GM18868 (cell line): ENCODE data around the gene PEBP1.

Experiments
- ATAC-seq: cut with Tn5 transposase; IDR thresholded peaks from one replicate; pipeline ENCODE4 v1.9.1; 2021; ENCODE audit warnings: mild to moderate bottlenecking, moderate library complexity; ENCODE audit not compliant: unreplicated experiment

The PEBP1 gene

DNA sequence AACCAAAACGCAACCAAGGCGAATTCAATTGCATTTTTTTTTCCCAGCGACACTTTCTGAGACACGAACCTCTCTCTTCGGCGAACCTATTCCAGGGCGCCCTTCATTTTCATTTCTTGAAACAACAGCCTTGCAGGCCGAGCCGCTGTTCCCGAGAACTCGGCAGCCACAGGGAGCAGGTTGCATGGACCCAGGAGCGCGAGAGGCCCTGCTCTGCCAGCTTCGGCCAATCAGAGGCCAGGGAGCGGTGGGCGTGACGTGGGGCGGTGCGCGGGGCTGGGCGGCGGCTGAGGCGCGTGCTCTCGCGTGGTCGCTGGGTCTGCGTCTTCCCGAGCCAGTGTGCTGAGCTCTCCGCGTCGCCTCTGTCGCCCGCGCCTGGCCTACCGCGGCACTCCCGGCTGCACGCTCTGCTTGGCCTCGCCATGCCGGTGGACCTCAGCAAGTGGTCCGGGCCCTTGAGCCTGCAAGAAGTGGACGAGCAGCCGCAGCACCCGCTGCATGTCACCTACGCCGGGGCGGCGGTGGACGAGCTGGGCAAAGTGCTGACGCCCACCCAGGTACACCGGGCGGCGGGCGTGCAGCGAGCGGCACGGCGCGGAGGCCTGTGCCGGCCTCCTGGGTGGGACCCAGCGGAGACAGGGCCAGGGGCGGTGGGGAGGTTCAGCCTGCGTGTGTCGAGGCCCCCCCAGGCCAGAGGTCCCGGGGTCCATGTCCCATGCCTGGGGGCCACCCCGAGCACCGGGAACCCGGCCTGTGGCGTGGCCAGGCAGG is at the start of gene PEBP1:
Gene PEBP1, plus strand, starts transcription at position 337 of the 771 bp plus-strand sequence. Its CDS starts 86 bp downstream, at position 423.
- ATAC-seq, result peak; percentile 99

DNA sequence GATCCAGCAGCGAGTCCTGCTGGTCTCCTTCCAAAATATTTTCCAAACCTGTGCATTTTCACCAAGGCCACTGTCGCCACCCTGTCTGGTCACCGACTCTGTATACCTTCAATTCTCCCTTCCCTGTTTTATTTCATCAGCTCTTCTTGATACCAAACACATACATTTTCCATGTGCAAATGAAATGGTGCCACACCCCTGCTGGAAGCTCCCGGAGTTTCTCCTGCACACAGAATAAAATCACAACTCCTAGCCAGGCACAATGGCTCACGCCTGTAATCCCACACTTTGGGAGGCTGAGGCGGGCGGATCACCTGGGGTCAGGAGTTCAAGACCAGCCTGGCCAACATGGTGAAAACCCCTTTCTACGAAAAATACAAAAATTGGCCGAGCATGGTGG is 46.1 kb upstream of the PEBP1 start:
- ATAC-seq, result no peak

DNA sequence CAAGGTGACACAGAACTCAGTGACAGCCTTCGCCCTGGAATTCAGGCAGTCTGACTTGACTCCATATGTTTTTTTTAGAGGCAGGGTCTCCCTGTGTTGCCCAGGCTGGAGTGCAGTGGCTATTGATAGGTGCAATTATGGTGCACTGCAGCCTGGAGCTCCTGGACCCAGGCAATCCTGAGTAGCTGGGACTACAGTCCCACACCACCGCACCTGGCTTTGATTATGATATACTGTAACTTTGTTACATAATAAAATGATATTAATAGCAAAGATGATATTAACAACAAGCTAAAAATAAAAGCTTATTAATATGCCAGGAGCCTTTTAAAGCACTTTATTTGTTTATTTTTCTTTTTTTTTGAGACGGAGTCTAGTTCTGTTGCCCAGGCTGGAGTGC is 41.9 kb upstream of the PEBP1 start:
- no peak for ATAC-seq

DNA sequence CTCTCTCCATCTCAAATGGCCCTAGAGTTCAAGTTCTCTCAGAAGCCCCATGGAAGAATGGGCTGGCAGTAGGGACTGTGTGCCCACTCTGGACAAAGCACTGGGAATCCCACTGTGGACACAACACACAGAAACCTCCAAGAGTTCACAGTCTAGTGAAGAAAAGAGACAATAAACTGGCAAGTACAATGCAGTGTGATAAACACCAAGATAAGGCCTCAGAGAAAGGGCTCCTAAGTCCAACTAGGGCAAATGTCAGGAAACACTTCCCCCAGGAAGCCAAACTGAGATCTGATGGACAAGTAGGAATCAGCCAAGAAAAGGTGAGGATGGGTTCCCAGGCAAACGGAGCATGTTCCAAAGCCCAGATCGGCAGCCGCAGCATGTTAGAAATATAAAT is 37.5 kb upstream of the PEBP1 start:
- no peak for ATAC-seq

DNA sequence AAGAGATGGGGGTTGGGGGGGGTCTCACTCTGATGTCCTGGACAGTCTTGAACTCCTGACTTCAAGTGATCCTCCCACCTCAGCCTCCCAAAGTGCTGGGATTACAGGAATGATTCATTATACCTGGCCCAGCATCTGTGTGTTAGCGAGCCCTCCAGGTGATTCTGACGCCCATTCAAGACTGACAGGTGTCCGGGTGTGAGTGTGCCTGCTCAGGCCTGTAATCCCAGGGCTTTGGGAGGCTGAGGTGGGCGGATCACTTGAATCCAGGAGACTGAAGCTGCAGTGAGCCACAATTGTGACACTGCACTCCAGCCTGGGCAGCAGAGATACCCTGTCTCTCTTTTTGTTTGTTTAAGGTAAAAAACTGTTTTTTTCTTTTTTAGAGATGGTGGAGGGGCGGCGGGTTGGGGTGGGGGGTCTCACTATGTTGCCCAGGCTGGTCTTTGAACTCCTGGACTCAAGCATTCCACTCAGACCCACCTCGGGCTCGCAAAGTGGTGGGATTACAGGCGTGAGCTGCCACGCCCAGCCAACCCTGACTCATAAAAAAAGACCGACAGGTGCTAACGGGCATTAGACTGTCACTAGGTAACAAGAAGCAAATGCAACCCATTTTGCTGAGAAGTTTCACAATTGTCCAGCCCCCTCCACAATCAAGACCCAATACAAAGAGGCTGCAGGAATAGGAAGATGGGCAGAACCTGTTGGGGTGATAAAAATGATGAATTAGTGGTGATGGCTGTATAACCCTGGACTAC is 36.8 kb upstream of the PEBP1 start:
- no peak for ATAC-seq

DNA sequence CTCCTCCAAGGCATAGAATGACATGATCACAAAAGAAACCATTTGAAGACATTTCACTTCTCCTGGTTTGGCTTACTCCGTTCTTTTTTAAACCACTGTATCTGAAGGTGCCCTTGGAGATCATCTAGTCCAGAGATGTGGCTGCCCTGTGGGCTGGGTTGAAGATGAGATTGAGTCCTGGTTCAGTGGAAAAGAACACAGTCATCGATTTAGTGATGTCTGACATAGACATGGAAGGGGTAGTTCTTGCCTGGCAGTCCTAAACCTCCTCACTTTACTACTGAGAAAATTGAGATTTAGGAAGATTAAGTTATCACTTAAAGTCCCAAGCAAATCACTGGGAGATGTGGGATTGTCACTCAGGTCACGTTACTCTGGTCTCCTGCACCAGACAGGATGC is 34.9 kb upstream of the PEBP1 start:
- ATAC-seq, result no peak

DNA sequence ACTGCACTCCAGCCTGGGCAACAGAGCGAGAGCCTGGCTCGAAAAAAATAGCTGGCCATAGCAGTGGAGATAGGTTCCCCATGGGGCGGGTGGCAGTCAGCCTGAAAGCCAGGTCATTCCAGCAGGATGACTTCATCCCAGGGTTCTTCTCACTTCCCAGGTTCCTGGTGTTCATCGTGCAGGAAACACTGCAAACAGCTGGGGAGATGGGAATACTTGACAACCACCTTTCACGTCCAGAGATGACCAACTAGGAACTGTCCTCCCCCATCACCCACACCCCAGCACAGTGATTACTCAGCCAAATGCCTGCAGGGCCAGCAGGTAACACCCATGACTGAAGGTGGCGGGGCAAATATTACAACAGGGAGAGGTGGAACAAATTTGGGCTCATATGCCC is 33.9 kb upstream of the PEBP1 start:
- ATAC-seq, result no peak

DNA sequence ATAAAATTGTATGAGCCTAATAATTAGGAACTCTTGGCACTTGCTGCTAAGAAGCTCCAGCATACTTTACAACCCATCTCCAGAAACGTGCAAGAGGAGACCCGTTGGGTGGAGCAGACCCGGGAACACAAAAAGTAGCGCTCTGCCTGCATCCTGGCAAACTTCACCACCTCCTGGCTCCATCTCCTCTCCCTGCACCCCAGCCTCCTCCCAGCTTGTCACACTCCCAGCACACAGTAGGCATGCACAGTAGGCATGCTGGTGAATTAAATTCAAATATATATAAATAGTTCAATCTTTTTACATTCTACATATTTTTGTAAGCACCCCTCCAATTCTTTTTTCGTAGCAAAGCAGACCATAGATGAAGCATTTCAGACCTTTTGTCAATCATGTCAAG is 33.3 kb upstream of the PEBP1 start:
- ATAC-seq, result no peak

DNA sequence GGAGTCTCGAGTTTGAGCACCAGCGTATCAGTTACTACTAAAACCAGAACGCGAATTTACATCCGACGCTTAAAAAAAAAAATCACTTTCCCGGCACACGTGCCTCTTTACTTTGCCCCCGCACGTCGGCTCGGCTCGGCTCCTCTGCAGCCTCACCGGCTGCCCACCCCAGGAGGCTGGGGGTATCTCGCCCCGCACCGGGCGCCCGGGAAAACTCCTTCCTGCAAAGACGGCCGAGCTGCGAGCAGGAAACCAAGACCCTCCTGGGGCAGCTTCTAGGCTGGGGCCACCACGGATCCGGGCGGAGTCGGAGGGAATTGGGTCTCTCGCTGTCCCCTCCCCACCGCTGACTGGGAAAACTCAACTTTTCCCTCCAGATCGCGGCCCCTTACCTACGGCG is 32.7 kb upstream of the PEBP1 start:
- ATAC-seq, result peak; percentile 9

DNA sequence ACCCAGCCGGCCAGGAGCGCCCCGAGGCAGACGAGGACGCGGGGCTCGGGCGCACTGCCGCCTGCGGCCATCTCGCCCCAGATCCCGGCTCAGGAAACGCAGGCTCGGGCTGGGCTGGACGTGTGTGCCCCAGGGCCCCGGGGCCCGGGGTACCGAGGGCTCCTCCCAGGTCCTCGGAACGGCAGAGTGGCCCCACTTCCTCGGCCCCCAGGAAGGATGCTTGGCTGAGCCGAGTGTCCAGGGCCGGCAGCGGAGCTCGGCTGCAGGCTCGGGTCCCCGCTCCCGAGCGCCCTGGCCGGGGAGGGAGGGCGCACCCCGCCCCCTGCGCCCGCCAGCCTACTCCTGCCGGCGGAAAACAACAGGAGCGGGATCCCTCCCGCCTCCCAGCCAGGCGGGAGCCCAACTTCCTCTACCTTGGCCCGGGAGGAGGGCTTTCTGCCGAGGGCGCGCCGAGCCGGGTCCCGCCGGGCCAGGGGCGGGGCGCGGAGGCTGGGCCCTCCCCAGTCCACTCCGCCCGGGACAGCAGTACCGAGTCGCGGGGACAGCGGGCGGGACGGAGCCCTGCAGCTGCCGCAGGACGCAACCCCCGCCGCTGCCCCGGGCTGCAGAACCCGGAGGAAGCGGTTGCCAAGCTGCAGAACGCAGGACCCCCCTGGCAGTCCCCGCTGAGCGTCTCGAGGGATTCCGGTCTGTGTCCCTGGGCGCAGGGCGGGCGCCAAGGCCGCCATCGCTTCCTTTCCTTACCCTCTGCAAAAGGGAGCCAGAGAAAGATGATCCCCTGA is 32.1 kb upstream of the PEBP1 start, which contains the start of gene VSIG10:
Gene VSIG10, minus strand, starts transcription at position 411 of the 782 bp plus-strand sequence. Its CDS starts 340 bp downstream, at position 71.
- peak; percentile 61 for ATAC-seq

DNA sequence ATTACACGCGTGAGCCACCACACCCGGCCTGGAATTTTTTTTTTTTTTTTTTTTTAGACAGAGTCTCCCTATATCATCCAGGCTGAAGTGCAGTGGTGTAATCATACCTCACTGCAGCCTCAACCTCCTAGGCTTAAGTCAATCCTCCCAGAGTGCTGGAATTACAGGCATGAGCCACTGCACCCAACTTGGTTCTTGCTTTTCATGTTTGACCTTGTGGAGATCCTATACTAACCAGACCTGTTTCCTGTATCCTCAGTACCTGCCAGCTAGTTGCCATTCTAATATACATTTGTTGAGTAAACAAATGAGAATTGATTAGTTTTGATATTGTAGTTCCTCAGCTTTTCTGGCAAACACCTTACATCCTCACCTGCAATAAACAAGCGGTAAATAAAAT is 28.9 kb upstream of the PEBP1 start:
- ATAC-seq, result no peak

DNA sequence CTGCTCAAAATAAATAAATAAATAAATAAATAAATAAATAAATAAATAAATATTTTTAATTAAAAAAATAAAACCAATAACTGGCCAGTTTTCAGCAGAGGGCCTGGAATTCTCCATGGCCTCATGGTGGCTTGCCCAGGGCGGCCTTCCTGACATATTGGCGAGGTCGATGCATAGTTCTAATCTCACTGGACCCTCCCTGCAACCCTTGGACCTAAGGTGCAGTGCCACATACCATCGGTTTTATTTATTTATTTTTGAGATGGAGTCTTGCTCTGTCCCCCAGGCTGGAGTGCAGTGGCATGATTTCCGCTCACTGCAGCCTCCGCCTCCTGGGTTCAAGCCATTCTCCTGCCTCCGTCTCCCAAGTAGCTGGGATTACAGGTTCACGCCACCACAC is 28.2 kb upstream of the PEBP1 start:
- no peak for ATAC-seq

DNA sequence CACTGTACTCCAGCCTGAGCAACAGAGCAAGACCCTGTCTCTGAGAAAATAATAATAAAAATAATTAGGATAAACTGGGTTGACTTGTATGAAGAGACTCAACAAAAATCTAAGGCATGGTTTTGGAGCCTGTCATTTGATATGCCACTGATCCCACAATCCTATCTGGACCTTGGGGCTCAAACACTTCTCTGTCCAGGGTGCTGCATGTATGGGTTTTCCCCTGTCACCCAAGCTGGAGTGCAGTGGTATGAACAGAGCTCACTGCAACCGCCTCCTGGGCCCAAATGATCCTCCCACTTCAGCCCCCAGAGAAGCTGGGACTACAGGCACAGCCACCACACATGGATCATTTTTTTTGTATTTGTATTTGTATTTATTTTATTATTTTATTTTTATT is 26.8 kb upstream of the PEBP1 start:
- ATAC-seq, result no peak

DNA sequence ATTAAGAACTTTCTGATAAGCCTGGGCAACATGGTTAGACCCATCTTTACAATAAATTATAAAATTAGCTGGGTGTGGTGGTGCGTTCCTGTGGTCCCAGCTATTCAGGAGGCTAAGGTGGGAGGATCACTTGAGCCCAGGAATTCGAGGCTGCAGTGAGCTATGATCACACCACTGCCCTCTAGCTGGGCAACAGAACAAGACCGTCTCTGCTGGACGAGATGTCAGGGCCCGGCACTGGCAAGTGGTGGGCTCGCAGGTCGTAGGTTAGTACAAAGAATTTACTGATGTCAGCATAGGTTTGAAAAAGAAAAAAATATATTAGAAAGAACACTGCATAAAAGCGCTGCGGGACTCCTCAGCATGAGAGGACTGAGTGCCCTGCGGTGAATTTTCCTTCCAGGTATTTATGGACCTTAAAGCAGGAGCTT is 16.5 kb upstream of the PEBP1 start:
- no peak for ATAC-seq

DNA sequence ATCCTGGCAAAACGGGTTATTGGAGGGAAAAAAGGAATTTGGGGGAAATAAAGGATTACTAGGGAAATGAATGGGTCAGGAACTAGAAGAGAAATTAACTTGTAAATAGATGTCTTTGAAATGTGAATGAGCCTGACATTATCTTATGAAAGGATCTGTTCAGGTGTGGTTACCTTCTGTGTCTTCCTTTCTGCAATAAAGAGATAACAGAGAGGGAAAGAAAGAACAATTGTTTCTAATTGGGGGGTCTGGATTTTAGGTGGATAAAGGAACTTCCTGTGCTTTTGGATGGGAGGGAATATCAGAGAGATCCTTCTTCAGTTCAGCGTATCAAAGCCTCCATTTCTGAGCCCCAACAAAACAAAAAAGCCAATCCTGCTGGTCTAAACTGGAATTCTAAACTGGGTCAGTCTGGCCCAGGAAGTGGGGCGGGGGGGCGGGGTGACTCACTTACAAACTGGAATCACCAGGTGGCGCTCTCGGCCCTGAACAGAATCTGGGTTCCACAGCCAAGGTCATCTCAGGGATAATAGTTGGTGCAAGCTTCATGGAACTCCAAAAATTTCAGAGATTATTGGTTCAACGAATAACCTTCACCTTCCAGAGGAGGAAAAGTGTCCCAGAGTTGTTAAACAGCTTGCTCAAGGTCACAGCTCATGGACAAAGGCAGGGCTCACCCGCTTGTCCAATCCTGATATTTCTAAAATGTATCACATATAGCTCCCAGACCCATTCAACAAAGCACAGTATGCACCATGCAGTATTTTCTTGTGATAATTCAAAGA is 15.2 kb upstream of the PEBP1 start:
- ATAC-seq, result no peak

DNA sequence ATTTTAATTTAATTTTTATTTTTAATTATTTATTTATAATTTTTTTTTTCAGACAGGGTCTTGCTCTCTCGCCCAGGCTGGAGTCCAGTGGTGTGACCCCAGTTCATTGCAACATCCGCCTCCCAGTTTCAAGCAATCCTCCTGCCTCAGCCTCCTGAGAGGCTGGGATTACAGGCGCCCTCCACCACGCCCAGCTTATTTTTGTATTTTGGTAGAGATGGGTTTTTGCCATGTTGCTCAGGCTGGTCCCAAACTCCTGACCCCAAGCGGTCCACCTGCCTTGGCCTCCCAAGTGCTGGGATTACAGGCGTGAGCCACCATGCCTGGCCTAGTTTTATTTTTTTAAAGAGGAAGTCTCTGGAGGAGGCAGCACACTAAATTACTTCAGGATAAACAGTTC is 13.7 kb upstream of the PEBP1 start:
- ATAC-seq, result no peak

DNA sequence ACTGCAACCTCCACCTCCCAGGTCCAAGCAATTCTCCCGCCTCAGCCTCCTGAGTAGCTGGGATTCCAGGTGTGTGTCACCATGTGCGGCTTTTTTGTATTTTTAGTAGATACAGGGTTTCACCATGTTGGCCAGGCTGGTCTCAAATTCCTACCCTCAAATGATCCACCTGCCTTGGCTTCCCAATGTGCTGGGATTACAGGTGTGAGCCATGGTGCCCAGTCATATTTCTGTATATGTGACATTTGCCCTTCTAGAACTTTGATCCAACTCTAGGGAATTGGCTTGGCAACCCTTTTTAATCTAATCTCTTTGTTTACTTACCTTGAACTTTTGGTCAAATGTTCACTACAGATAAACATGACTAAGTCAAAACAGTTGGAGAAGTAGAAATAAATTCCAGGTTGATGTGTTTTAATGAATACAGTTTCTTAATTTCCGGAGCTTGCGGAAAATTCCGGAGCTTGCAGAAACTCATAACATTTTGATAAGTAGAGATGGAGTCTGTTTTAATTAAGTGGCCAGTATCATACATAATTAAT is 11.5 kb upstream of the PEBP1 start:
- ATAC-seq, result no peak

DNA sequence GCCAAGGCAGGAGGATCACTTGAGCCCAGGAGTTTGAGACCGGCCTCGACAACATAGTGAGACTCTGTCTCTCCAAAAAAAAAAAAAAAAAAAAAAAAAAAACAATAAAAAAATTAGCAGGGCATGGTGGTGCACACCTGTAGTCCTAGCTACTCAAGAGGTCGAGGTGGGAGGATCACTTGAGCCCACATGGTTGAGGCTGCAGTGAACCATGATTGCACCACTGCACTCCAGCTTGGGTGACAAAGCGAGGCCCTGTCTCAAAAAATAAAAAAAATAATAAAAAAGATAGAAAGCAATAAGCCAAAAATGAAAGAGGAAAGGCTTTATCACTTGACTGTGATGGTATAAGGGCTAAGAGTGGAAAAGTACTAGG is 10.2 kb upstream of the PEBP1 start:
- no peak for ATAC-seq

DNA sequence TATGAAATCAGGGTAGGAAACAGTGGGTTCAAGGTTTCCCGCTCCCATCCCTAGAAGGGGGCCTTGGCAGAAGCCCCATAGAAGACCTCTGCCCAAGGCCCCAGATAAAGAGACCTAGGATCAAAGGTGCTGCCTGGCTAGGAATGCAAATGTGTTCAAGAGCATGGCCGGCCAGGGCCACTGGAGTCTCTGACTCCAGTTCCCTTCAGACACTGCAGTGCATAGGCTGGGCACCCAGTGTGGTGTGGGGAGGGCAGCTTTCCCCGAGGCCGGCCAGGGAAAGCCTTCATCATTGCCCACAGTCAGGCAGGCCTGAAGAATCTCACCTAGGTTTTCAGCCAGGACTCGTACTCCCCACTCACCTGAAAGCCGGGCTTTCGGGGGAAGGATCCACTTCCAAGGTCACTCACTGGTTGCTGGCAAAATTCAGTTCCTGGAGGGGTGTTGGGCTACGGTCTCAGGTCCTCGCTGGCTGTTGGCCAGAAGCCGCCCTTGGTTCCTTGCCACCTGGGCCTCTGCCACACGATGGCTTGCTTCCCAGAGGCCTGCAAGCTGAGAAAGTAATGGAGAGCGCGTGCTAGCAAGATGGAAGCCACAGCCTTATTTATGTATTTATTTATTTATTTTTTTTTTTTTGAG is 9.7 kb upstream of the PEBP1 start:
- no peak for ATAC-seq

DNA sequence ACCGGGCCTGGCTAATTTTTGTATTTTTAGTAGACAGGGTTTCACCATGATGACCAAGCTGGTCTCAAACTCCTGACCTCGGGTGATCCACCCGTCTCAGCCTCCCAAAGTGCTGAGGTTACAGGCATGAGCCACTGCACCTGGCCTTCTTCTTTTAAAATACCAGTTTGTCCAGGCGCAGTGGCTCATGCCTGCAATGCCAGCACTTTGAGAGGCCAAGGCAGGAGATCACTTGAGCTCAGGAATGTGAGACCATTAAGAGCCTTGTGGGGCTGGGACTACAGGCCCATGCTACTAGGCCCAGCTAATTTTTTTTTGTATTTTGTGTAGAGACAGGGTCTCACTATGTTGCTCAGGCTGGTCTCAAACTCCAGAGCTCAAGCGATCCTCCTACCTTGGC is 8.1 kb upstream of the PEBP1 start:
- no peak for ATAC-seq
